Measurements from ENCODE around the gene IQSEC1.
A peak's percentile ranks its signal among the peaks of the same experiment; 100 is the strongest.

IQSEC1 gene

DNA sequence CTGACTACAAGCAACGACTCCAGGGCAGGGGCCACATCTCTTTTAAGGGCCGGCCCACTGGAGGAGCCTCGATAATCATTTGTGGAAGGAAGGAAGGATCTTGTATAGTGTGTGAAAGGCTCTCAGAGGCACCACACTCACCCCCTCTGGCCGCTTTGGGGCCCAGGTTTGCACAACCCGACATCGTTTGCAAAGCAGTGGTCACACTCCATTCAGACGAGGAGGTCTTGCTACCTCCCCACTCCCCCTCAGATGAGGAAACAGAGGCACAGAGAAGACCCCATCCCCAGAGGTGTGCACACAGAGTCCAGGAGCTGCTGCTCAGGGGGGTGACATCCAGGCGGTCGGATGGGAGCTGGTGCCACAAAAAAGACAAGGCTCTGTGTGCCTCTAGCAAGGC is 29.6 kb downstream of the IQSEC1 start:
- no peak for DNase-seq (ENCODE audit: low read depth)
- no peak overlapping the region for H3K4me3 ChIP-seq (ENCODE audit: low read depth, low read length)
- TF ChIP-seq POLR2A (IDR thresholded peaks at IDR 0.05; ENCODE audit: extremely low read depth, insufficient read length) (no peak), MYC (IDR thresholded peaks at IDR 0.05; ENCODE audit: low read depth, low read length) (no peak)
- TF ChIP-seq, protein P1, sequence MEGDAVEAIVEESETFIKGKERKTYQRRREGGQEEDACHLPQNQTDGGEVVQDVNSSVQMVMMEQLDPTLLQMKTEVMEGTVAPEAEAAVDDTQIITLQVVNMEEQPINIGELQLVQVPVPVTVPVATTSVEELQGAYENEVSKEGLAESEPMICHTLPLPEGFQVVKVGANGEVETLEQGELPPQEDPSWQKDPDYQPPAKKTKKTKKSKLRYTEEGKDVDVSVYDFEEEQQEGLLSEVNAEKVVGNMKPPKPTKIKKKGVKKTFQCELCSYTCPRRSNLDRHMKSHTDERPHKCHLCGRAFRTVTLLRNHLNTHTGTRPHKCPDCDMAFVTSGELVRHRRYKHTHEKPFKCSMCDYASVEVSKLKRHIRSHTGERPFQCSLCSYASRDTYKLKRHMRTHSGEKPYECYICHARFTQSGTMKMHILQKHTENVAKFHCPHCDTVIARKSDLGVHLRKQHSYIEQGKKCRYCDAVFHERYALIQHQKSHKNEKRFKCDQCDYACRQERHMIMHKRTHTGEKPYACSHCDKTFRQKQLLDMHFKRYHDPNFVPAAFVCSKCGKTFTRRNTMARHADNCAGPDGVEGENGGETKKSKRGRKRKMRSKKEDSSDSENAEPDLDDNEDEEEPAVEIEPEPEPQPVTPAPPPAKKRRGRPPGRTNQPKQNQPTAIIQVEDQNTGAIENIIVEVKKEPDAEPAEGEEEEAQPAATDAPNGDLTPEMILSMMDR (IDR thresholded peaks at IDR 0.05; ENCODE audit: low read depth, low read length) = no peak

DNA sequence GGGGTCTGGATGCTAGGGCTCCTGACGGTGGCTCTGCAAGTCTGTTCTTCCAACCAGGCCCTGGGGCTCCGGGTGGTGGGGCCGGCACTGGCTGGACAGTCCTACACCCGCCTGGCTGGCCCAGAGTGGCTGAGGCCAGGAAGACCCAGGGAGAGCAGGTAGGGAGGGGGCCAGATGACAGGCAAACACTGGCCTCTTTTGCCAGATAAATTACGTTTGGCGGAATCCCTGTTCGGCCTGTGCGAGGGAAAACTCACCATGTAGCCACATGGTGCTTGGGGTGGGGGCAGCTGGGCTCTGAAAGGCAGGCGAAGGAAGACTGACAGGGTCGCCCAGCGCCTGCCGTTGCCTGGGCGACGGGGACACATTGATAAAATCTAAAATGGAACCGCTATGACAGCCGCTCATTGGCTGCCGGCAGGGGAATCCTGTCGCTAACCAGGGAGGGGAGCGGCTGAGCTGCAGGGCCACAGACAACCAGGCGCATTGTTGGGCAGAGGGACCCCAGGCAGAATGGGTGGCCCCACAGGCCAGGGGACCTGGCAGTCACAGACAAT is 30.4 kb downstream of the IQSEC1 start:
- H3K4me3 ChIP-seq (ENCODE audit: low read depth, low read length) = no peak overlapping the region
- no peak for DNase-seq (ENCODE audit: low read depth)
- TF ChIP-seq MYC (IDR thresholded peaks at IDR 0.05; ENCODE audit: low read depth, low read length) = no peak
- TF ChIP-seq POLR2A (IDR thresholded peaks at IDR 0.05; ENCODE audit: extremely low read depth, insufficient read length) = no peak
- no peak for TF ChIP-seq MAX (IDR thresholded peaks at IDR 0.05; ENCODE audit: low read depth, low read length)
- TF ChIP-seq, protein P1 (IDR thresholded peaks at IDR 0.05; ENCODE audit: low read depth, low read length) = no peak

DNA sequence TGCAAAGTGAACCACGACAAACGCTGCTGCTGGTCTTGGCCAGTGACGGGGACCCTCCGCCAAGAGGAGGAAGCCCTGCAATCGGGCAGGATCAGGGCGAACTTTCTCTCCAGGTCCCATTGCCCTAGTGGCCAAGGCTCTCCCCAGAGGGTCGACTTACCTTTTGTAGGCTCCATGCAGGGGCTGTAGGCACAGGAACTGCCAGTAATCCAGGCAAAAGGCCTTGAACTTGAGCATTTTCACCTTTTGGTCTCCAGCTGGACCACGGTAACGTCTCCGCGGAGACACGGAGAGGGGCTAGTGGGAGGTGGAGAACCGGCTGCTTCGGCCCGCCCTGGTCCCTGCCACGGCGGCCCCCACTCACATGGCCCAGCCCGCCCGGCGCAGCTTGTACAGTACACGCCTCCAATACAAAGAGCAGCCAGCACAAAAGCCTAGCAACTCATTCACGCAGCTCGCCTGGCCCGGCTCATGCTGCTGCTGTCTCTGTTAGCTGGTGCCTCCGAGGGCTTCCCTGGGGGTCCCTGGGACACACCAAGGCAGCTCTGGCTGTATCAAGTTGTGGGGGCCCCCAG is 31.0 kb downstream of the IQSEC1 start:
- no peak overlapping the region for H3K4me3 ChIP-seq (ENCODE audit: low read depth, low read length)
- no peak for DNase-seq (ENCODE audit: low read depth)

GRCh38 chr3:13041113-13041776 is 32.0 kb downstream of the IQSEC1 start:
- TF ChIP-seq, protein P1 (IDR thresholded peaks at IDR 0.05; ENCODE audit: low read depth, low read length) = no peak
- TF ChIP-seq POLR2A (IDR thresholded peaks at IDR 0.05; ENCODE audit: extremely low read depth, insufficient read length) = no peak
- no peak for TF ChIP-seq MAX (IDR thresholded peaks at IDR 0.05; ENCODE audit: low read depth, low read length)
- TF ChIP-seq MYC (IDR thresholded peaks at IDR 0.05; ENCODE audit: low read depth, low read length) = no peak
- DNase-seq (ENCODE audit: low read depth) = no peak
- H3K4me3 ChIP-seq (ENCODE audit: low read depth, low read length) = no peak overlapping the region

More for the DNA sequence above, 31.0 kb downstream of the IQSEC1 start:
- TF ChIP-seq, protein P1 (IDR thresholded peaks at IDR 0.05; ENCODE audit: low read depth, low read length) = no peak
- no peak for TF ChIP-seq MAX (IDR thresholded peaks at IDR 0.05; ENCODE audit: low read depth, low read length)
- no peak for TF ChIP-seq POLR2A (IDR thresholded peaks at IDR 0.05; ENCODE audit: extremely low read depth, insufficient read length)
- TF ChIP-seq MYC (IDR thresholded peaks at IDR 0.05; ENCODE audit: low read depth, low read length) = no peak

- H3K4me3 ChIP-seq (ENCODE audit: low read depth, low read length) = no peak overlapping the region
- DNase-seq (ENCODE audit: low read depth) = no peak
- TF ChIP-seq MAX (IDR thresholded peaks at IDR 0.05; ENCODE audit: low read depth, low read length) = peak; percentile 67
- no peak for TF ChIP-seq POLR2A (IDR thresholded peaks at IDR 0.05; ENCODE audit: extremely low read depth, insufficient read length)
These were observed 32.7 kb downstream of the IQSEC1 start for GRCh38 chr3:13040361-13041074.
